Muscle layer of colon (tissue), 2 donors: ENCODE data around the gene RIN3.
"Not testable (repeated sequence)": the region's sequence is repeated elsewhere in the genome, so short reads cannot be mapped to it uniquely, and the experiment has no call there.

ENCODE experiments used
- H3K27ac ChIP-seq: one replicate; pipeline ENCODE4 v1.7.0; 2013; ENCODE audit warnings: low read depth, mild to moderate bottlenecking, low read length, moderate library complexity
- H3K27me3 ChIP-seq, 2 donors: one replicate each; pipeline ENCODE4 v1.7.0; 2013; ENCODE audit warnings: low read length in 2 of 2, mild to moderate bottlenecking in 2 of 2; ENCODE audit not compliant: insufficient read depth in 2 of 2, control insufficient read depth in 1 of 2
- H3K36me3 ChIP-seq: one replicate; pipeline ENCODE4 v1.7.0; 2013; ENCODE audit warnings: mild to moderate bottlenecking, low read length; ENCODE audit not compliant: insufficient read depth
- H3K4me1 ChIP-seq: one replicate; pipeline ENCODE4 v1.7.0; 2013; ENCODE audit warnings: mild to moderate bottlenecking, low read length; ENCODE audit not compliant: insufficient read depth
- H3K4me3 ChIP-seq, 2 donors: one replicate each; pipeline ENCODE4 v1.7.0; 2013; ENCODE audit warnings: low read length in 2 of 2, low read depth in 1 of 2, mild to moderate bottlenecking in 1 of 2, moderate library complexity in 1 of 2
- H3K9ac ChIP-seq: one replicate; pipeline ENCODE4 v1.7.0; 2013; ENCODE audit warnings: low read length
- H3K9me3 ChIP-seq: one replicate; pipeline ENCODE4 v1.7.0; 2013; ENCODE audit warnings: mild to moderate bottlenecking, low read length
- donor health status: abdominal sarcoma.
- donor health status: Adenocarcinoma of cecum.

The RIN3 gene

DNA sequence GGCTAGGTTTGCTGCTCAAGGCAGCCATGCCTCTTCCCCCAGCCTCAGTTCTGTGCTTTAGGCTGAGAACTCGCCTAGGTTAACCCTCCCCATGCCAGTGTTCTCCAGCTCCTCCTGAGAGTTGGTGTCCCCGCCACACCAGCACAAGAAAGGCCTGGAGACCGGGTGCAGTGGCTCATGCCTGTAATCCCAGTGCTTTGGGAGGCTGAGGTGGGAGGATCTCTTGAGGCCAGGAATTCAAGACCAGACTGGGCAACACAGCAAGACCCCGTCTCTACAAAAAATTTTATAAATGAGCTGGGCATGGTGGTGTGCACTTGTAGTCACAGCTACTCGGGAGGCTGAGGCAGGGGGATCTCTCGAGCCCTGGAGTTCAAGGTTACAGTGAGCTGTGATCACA, 10.2 kb downstream of the RIN3 start:
- no peaks in the 10 kb centered on the region for H3K27me3 ChIP-seq
- H3K27ac ChIP-seq = no peak overlapping the region
- H3K9ac ChIP-seq = no peak overlapping the region
- H3K9me3 ChIP-seq = no peaks in the 10 kb centered on the region
- no peak overlapping the region for H3K4me3 ChIP-seq
- no peaks in the 10 kb centered on the region for H3K36me3 ChIP-seq
- peaks cover 50% of the 10 kb centered on the region for H3K4me1 ChIP-seq

DNA sequence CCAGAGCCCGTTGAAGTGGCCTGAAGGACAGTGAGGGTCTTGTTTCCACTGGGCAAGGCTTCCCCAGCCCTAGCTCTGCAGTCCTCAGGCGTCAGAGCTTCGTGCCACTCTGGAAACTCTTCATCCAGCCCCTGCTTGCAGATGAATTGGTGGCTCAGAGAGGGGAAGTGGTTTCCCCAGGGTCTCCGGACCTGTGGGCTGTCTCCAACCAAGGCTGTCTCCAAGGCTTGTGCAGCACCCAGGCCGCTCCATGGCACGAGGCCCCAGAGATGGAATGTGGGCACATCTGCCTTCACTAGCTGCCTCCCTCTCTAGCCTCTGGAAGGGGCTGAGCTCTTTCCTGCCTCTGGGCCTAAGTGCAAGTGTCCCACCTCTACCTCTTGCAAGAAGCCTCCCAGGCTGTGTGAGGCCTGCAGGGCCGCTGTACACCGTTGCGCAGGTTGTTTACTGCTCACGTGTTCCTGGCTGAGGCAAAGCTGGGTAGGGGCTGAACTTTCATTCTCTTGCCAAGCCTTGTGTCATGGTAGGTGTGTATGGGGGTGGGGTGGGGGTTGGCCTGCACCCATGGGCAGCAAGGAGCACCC, 11.1 kb downstream of the RIN3 start:
- Histone ChIP-seq H3K27me3 (no peaks in the 10 kb centered on the region), H3K27ac (peak overlapping the region; percentile 27), H3K9me3 (no peaks in the 10 kb centered on the region), H3K4me1 (peaks cover 48% of the 10 kb centered on the region), H3K4me3 (no peak overlapping the region), H3K9ac (no peak overlapping the region), H3K36me3 (no peaks in the 10 kb centered on the region)

DNA sequence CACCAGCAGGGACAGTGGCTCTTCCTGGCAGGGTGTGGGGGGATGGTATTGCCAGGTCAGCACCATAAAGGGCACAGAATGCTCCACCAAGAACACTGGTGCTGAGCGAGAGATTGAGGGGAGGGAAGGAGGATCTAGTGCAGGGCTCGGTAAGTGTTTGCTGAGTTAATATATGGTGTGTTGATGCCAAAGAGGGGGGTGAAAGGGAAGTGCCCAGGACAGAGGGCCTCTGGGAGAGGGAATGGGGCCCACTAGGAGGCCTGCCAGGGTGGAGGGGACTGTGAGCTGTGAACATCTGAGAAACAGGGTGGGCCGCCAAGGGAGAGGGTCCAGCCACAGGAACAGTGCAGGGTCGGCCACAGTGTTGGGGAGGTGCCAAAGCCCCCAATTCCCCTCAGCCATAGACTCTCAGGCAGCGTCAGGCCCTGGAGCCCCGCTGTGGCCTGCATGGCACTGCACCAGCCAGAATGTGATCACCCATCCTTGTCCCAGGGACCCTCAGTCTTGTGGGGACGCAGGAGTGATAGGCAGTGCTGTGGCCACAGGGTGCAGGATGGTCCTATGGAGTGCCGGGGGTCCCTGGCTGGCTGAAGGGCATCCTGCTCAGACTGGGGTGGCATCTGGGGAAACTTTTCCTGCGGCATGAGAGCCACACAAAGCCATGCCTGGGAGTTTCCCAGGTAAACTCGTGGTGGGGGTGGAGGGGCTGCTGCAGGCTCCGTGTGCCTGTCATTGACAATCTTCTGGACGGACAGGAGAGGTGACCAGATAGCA, 11.9 kb downstream of the RIN3 start:
- peaks cover 55% of the 10 kb centered on the region for H3K4me1 ChIP-seq
- no peaks in the 10 kb centered on the region for H3K36me3 ChIP-seq
- peak overlapping the region in 1 of 2 donors; percentile 19 for H3K4me3 ChIP-seq
- no peak overlapping the region for H3K9ac ChIP-seq
- no peaks in the 10 kb centered on the region for H3K9me3 ChIP-seq
- H3K27me3 ChIP-seq = no peaks in the 10 kb centered on the region
- peak overlapping the region; percentile 27 for H3K27ac ChIP-seq

DNA sequence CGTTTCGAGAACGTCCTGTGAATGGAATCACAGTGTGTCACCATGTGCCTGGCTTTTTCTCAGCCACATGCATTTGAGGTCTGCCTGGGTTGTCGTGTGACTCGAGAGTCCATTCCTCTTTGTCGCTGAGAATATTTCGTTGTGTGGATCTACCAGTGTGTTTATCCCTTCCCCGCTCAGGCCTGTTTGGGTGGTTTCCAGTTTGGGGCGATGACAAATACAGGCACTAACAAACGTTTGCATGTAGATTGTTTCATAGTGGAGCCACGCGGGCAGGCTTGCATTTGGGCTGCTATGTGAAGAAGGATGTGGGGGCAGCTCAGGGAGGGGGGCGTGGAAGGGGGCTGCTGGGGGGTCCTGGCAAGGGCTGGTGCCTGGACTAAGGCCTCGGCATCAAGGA, 14.1 kb downstream of the RIN3 start:
- Histone ChIP-seq H3K9me3 (no peaks in the 10 kb centered on the region), H3K27me3 (no peaks in the 10 kb centered on the region), H3K36me3 (no peaks in the 10 kb centered on the region), H3K4me1 (peaks cover 73% of the 10 kb centered on the region), H3K4me3 (peak overlapping the region in 1 of 2 donors; percentile 2), H3K27ac (no peak overlapping the region), H3K9ac (no peak overlapping the region)

DNA sequence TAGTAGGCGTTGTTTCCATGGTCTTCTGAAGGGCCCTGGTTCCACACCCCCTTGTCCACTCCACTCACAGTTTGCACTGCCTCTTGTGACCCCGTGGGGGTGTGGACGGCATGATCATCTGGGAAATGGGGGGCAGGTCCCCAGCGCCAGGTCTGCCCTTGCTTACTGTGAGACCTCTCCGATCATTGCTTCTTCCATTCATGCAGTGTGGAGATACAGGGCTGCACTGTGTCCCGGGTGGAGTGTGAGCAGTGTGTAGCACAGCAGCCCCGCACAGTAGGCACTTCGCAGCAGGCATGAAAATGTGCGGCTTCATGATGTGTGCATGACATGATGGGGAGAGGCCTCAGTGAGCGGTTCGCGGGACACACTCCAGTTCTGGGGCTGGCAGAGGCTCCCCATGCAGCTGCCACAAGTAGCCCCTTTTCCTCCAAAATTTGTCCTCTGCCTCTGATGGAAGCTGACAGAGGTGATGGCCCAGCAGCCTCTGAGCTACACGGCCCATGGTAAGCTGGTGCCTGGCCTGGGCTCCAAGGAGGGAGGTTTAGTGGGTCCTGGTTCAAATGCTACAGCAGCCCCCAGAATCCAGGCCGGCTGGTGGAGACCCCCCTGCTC, 15.0 kb downstream of the RIN3 start:
- H3K27me3 ChIP-seq = no peaks in the 10 kb centered on the region
- no peaks in the 10 kb centered on the region for H3K36me3 ChIP-seq
- H3K9me3 ChIP-seq = no peaks in the 10 kb centered on the region
- H3K27ac ChIP-seq = no peak overlapping the region
- peaks cover 68% of the 10 kb centered on the region for H3K4me1 ChIP-seq
- no peak overlapping the region for H3K9ac ChIP-seq
- no peak overlapping the region for H3K4me3 ChIP-seq

DNA sequence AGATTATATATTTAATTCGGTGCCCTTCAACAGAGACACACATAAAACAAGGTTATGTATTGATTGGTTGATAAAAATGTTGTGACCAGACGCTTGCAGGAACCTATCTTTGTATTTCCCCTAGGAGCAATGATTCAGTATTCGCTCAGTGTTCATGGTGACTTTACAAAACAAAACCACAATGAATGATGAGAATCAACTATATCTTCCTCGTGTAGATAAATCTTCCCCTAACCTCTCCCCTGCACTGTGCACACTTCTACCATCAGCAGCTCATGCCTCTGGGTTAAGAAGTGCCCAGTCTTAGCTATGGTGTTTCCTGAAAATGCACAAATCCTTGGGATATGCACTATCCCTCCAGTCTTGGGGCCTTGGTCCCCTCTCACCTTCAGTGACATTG, 16.3 kb downstream of the RIN3 start:
- no peaks in the 10 kb centered on the region for H3K27me3 ChIP-seq
- H3K9ac ChIP-seq = no peak overlapping the region
- no peak overlapping the region for H3K27ac ChIP-seq
- H3K4me1 ChIP-seq = peaks cover 55% of the 10 kb centered on the region
- no peaks in the 10 kb centered on the region for H3K36me3 ChIP-seq
- H3K9me3 ChIP-seq = no peaks in the 10 kb centered on the region
- H3K4me3 ChIP-seq = no peak overlapping the region

DNA sequence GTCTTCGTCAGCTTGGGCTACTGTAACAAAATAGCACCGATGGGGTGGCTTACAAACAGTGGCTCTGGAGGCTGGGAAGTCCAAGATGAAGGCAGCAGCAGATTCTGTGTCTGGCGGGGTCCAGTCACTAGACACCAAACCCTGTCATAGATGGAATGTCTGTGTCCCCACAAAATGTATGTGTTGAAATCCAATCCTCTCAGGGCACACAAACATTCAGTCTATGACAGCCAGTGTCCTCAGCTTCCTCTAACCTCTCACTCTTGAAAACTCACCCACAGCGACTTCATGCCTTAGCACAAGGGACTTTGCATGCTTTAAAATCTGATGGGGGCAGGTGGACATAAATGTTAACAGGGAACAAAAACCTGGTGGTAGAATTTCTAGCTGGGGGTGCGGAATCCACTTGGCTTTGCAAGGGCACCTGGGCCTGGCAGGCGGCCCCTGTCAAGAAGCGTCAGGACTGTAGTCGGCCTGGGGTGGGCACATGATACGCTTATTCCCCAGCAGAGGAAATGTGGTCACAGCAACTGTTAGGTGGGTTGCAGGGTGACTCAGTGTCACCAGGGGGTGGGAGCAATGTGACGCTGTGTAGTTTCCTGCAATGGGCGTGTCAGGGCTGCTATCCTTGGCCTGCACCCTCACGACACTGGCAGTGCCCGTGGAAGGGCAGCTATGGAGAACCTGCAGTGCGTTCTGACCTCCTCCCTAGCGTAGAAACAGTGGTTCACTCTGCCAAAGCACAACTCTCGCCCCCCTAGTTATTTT, 17.7 kb downstream of the RIN3 start:
- H3K9ac ChIP-seq = no peak overlapping the region
- H3K36me3 ChIP-seq = no peaks in the 10 kb centered on the region
- no peaks in the 10 kb centered on the region for H3K27me3 ChIP-seq
- no peak overlapping the region for H3K27ac ChIP-seq
- H3K4me1 ChIP-seq = peaks cover 44% of the 10 kb centered on the region
- no peak overlapping the region for H3K4me3 ChIP-seq
- no peaks in the 10 kb centered on the region for H3K9me3 ChIP-seq

DNA sequence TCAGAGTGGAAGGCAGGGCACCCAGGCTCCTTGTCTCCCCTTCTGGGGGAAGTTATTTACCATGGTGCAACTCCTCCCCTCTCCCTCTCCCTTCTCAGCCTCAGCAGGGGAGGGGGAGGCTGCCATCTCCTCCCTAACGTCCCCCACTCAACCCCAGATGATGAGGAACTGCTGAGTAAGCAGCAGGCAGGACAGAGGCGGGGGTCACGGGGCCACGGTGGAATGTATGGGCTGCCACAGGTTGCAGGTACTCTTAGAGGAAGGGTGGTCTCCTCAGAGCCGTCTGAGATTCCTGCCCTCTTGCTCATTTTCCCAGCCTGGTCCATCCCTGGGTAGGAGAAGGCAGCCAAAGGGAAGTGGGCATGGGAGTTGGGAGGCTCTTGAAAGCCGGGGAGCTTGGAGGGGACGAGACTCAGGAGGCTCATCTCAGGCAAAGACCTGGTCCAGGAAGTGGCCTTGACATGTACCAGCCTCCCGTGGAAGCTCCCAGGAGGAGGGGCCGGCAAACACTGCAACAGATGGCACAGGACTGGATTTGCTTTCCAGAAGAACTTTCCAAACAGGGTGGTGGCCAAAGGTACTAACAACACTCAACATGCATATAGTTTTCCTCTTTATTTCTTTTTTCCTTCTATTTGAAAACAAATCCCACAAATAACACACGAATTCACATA, 19.0 kb downstream of the RIN3 start:
- Histone ChIP-seq H3K27me3 (no peaks in the 10 kb centered on the region), H3K9me3 (no peaks in the 10 kb centered on the region), H3K9ac (no peak overlapping the region), H3K36me3 (no peaks in the 10 kb centered on the region), H3K27ac (no peak overlapping the region), H3K4me3 (no peak overlapping the region), H3K4me1 (peaks cover 40% of the 10 kb centered on the region)

DNA sequence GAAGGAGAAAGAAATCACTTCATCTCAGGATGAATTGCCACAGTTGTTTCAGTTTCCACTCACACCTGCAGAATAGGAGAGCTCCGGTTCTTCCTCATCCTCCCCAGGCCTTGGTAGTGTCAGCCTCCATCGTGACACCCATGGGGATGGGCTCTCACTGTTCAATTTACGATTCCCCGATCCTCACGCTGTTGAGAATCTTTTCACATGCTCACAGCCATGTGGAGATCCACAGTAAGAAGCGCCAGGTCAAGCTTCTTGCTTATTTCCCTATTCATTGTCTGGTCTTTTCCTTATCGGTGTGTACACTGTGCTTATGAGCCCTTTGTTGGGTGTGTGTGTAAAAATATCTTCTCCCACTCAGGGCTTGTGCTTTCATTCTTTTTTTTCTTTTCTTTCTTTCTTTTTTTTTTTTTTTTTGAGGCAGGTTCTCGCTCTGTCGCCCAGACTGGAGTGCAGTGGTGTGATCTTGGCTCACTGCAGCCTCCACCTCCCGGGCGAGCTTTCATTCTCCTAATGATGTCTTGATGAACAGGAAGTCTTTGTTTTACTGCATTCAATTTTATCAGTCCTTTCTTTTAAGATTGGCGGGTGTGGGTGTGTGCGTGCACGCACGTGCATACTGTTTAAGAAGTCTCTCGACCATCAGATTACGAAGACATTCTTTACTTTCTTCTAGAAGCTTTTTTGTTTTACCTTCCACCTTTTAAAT, 21.5 kb downstream of the RIN3 start:
- no peak overlapping the region for H3K9ac ChIP-seq
- H3K36me3 ChIP-seq = no peaks in the 10 kb centered on the region
- H3K9me3 ChIP-seq = no peaks in the 10 kb centered on the region
- H3K27me3 ChIP-seq = no peaks in the 10 kb centered on the region
- H3K27ac ChIP-seq = no peak overlapping the region
- H3K4me1 ChIP-seq = peaks cover 41% of the 10 kb centered on the region
- no peak overlapping the region for H3K4me3 ChIP-seq

DNA sequence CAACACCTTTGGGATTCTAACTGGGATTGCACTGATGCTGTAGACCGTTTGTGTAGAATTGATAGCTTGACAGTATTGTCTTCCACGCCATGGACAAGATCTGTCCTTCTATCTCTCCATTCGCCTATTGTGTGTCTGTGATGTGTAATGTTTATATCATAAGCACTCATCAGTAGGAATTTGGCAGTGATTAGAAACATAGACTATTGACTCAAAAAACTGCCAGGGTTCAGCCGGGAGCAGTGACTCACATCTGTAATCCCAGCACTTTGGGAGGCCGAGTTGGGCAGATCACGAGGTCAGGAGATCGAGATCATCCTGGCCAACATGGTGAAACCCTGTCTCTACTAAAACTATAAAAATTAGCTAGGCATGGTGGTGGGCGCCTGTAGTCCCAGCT, 22.6 kb downstream of the RIN3 start:
- not testable (repeated sequence) for H3K36me3 ChIP-seq, H3K9ac ChIP-seq, H3K27ac ChIP-seq, H3K4me3 ChIP-seq, H3K27me3 ChIP-seq, H3K9me3 ChIP-seq
- H3K4me1 ChIP-seq = peaks cover 44% of the 10 kb centered on the region
